ENCODE results near the gene ZMIZ1. TPM values are rescaled to one million over a fixed set of nuclear protein-coding genes. Genes with fewer than 3 reads are reported as not detected.

The ZMIZ1 gene
- polyA plus RNA-seq, 2 of the 4 experiments (the other 2 are of a cell fraction), result 8.1 to 30.3 TPM

DNA sequence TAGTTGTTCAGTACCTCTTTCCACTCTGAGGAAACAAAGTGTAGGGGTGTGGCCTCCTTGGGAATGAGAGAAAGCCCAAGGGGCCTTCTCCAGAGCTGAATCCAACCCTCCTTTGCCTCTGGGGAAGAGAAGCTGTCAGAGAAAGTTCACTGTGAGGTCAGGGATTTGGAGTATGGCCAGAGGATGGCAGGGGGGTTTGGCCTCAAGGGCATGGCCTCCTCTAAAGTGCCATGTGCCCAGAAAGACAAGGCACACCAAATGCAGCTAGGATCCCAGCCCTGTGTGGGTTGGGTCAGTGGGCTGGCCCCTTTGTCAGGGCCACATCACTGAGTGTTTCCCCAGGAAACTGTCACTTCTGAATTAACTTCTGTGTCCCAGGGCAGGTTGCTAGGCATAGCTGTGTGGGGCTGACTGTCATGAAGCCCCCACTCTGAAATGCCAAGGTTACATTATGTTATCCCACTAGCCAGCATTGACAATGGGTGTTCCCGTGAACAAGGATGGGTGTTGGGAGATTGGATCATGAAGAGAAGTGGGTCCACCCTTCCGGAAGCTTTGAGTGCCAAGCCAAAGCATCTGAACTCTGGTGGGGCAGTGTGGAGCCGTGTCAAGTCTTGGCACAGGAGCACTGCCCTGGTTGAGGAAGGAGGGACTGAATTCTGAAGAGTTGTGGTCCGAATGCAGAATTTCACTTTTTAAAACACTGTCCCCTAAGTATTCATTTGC, 123.3 kb downstream of the ZMIZ1 start:
- DNase-seq (ENCODE audit: low read depth in 1 of 2, low spot score in 1 of 2) (no peak), ATAC-seq (no peak), FAIRE-seq (no peak)
- peak overlapping the region; percentile 45 for H3K4me2 ChIP-seq
- TF ChIP-seq, protein P1, sequence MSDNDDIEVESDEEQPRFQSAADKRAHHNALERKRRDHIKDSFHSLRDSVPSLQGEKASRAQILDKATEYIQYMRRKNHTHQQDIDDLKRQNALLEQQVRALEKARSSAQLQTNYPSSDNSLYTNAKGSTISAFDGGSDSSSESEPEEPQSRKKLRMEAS (IDR thresholded peaks at IDR 0.05), result peak; percentile 52
- no peak for TF ChIP-seq RNF2 (IDR thresholded peaks at IDR 0.05; ENCODE audit: borderline replicate concordance, low read depth)
- H3K4me3 ChIP-seq, result no peak overlapping the region
- H3K9me3 ChIP-seq, result no peaks in the 10 kb centered on the region
- ChIA-PET POLR2A (interaction anchor here (0.7 to 1.2 kb wide), 2 partner anchors 8 to 40 kb away, joined by 3 to 4 read pairs; no protein-coding TSS in a partner anchor), CTCF (interaction anchor here (1.0 to 14.8 kb wide), 9 partner anchors 13 to 1144 kb away, joined by 3 to 373 read pairs (median 97); partner anchors contain the start of gene ZMIZ1)
- WGBS (ENCODE audit: missing lambda C conversion rate), result 52% methylated on average over 4 of the region's 4 CpGs
- H3K27ac ChIP-seq, result peak overlapping the region; percentile 61 to 90
- H3K4me1 ChIP-seq, result peaks cover 82% of the 10 kb centered on the region

DNA sequence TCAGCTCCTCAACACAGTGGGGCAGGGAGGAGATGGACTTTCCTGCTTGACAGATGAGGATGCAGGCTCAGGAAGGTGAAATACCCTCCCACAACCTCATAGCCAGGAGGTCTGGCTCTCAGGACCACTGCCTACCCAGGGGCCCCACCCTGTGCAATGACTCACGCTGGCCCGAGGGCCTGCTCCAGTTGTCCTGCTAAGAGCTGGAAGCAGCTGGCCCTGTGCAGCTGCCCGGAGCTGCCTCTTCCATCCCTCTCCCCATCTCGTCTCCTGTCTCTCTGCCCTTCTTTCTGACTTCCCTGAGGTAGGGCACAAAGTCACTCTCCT, 123.9 kb downstream of the ZMIZ1 start:
- DNase-seq (ENCODE audit: low read depth in 1 of 2, low spot score in 1 of 2) (no peak), FAIRE-seq (no peak), ATAC-seq (peak in 1 of 2 experiments; percentile 8; a peak in 1 of 6 replicates)
- peak overlapping the region; percentile 45 for H3K4me2 ChIP-seq
- no peak overlapping the region for H3K4me3 ChIP-seq
- H3K4me1 ChIP-seq, result peaks cover 77% of the 10 kb centered on the region
- H3K27ac ChIP-seq, result peak overlapping the region; percentile 61 to 90
- no peak for TF ChIP-seq HDAC2 (IDR thresholded peaks at IDR 0.05)
- no peak for TF ChIP-seq CBX8 (IDR thresholded peaks at IDR 0.05)
- TF ChIP-seq SREBF2 (IDR thresholded peaks at IDR 0.05), result no peak
- no peak for TF ChIP-seq PHF8 (IDR thresholded peaks at IDR 0.05; ENCODE audit: borderline replicate concordance, low read depth)
- no peak for TF ChIP-seq RNF2 (IDR thresholded peaks at IDR 0.05; ENCODE audit: borderline replicate concordance, low read depth)
- TF ChIP-seq FOSL2 (IDR thresholded peaks at IDR 0.05), result 0 out of 2 replicates have a peak, but pooled peaks have one; percentile 30
- TF ChIP-seq FOSL2 (CRISPR knock-in tag; IDR thresholded peaks at IDR 0.05), result peak; percentile 22; the same call in 1 of the 2 replicates
- 33% methylated on average over 4 of the region's 4 CpGs for WGBS (ENCODE audit: missing lambda C conversion rate)
- CTCF ChIA-PET, result interaction anchor here (1.0 to 14.8 kb wide), 9 partner anchors 13 to 1145 kb away, joined by 3 to 373 read pairs (median 97); partner anchors contain the start of gene ZMIZ1
- no peaks in the 10 kb centered on the region for H3K9me3 ChIP-seq
- POLR2A ChIA-PET, result interaction anchor here (0.7 to 1.2 kb wide), 2 partner anchors 8 to 41 kb away, joined by 3 to 4 read pairs; no protein-coding TSS in a partner anchor

DNA sequence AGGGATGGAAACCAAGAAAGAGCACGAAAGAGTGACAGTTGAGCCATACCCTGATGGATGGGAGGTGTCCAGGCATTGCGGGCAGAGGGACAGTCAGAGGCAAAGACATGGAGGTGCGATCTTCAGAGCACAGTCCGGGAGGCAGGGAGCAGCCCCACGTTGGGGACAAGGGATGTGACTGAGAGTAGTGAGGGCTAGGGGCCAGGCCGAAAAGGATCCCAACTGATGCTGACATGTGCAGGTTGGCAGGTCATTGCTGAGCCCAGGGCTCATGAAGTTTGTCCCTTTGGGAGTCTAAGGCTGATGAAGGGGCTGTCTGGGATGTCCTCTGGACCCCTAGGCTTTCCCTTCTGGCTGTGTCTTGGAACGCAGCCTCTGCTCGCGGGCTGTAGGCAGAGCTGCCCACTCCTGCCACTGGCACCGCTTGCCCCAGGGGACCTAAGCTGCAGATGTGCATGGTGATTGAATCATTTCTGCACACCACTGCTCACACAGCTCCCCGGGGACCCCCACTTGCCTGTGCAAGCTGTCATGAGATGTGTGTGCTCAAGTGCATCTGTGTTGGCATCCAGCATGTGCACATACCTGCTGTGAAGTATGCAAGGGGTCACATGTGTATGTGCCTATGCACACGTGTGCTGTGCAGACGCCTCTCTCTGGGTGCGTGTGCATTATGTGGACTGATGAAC, 125.1 kb downstream of the ZMIZ1 start:
- ATAC-seq (no peak), DNase-seq (ENCODE audit: low read depth in 1 of 2, low spot score in 1 of 2) (no peak), FAIRE-seq (no peak)
- ChIA-PET POLR2A (interaction anchor here (2.1 kb wide), 1 partner anchor 44 kb away, joined by 10 read pairs; no protein-coding TSS in a partner anchor), CTCF (interaction anchor here (1.3 to 14.8 kb wide), 11 partner anchors 12 to 1146 kb away, joined by 5 to 373 read pairs (median 92); partner anchors contain the start of gene ZMIZ1)
- H3K27ac ChIP-seq, result peak overlapping the region in 1 of 2 experiments; percentile 88; a peak in 3 of 6 replicates
- no peak for TF ChIP-seq CHD2 (IDR thresholded peaks at IDR 0.05; ENCODE audit: low read length, partially characterized antibody)
- no peak for TF ChIP-seq RFX5 (IDR thresholded peaks at IDR 0.05)
- TF ChIP-seq, protein P2, sequence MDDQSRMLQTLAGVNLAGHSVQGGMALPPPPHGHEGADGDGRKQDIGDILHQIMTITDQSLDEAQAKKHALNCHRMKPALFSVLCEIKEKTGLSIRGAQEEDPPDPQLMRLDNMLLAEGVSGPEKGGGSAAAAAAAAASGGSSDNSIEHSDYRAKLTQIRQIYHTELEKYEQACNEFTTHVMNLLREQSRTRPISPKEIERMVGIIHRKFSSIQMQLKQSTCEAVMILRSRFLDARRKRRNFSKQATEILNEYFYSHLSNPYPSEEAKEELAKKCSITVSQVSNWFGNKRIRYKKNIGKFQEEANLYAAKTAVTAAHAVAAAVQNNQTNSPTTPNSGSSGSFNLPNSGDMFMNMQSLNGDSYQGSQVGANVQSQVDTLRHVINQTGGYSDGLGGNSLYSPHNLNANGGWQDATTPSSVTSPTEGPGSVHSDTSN (IDR thresholded peaks at IDR 0.05), result no peak
- no peak for TF ChIP-seq NR3C1 (IDR thresholded peaks at IDR 0.05)
- TF ChIP-seq, protein P3, sequence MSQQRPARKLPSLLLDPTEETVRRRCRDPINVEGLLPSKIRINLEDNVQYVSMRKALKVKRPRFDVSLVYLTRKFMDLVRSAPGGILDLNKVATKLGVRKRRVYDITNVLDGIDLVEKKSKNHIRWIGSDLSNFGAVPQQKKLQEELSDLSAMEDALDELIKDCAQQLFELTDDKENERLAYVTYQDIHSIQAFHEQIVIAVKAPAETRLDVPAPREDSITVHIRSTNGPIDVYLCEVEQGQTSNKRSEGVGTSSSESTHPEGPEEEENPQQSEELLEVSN (IDR thresholded peaks at IDR 0.05; ENCODE audit: borderline replicate concordance, low read depth), result no peak
- TF ChIP-seq EHMT2 (IDR thresholded peaks at IDR 0.05; ENCODE audit: low read depth), result no peak
- TF ChIP-seq, protein P1 (IDR thresholded peaks at IDR 0.05), result no peak
- no peak for TF ChIP-seq HOXB5 (CRISPR knock-in tag; IDR thresholded peaks at IDR 0.05)
- TF ChIP-seq HOXA7 (CRISPR knock-in tag; IDR thresholded peaks at IDR 0.05), result no peak
- TF ChIP-seq ZC3H11A (IDR thresholded peaks at IDR 0.05), result no peak
- H3K4me3 ChIP-seq, result no peak overlapping the region
- no peaks in the 10 kb centered on the region for H3K9me3 ChIP-seq
- WGBS (ENCODE audit: missing lambda C conversion rate), result 91% methylated on average over 14 of the region's 14 CpGs
- H3K4me1 ChIP-seq, result peaks cover 65% of the 10 kb centered on the region
- no peak overlapping the region for H3K4me2 ChIP-seq
